ENCODE results near the gene GLB1L3. TPM values are rescaled to one million over a fixed set of nuclear protein-coding genes. Genes with fewer than 3 reads are reported as not detected.
"Not testable (repeated sequence)": the region's sequence is repeated elsewhere in the genome, so short reads cannot be mapped to it uniquely, and the experiment has no call there.

Gene GLB1L3
- total RNA-seq, 1 experiment from 2014 or later, result not detected

- Histone ChIP-seq H3K4me3 (replicated peaks in 1 of 2; ENCODE audit: low read depth in 1 of 2, low read length in 2 of 2) (no peak overlapping the region), H3K9me2 (ENCODE audit: insufficient read depth) (no peaks in the 10 kb centered on the region), H3K79me2 (ENCODE audit: insufficient read depth, low read length) (no peaks in the 10 kb centered on the region), H3K4me2 (ENCODE audit: low read length) (no peak overlapping the region), H2AFZ (ENCODE audit: low read depth, low read length, poor library complexity, severe bottlenecking) (no peak overlapping the region), H4K20me1 (ENCODE audit: insufficient read depth) (no peaks in the 10 kb centered on the region), H3K4me1 (ENCODE audit: control insufficient read depth in 1 of 2, insufficient read depth in 2 of 2, low read length in 2 of 2) (no peaks in the 10 kb centered on the region), H3K27ac (ENCODE audit: low read depth, low read length) (no peak overlapping the region), H3K27me3 (ENCODE audit: insufficient read depth, low read length) (no peaks in the 10 kb centered on the region), H3K36me3 (ENCODE audit: control insufficient read depth in 1 of 2, insufficient read depth in 2 of 2, low read length in 2 of 2) (no peaks in the 10 kb centered on the region), H3K9ac (ENCODE audit: low read length) (no peak overlapping the region), H3K9me3 (ENCODE audit: control insufficient read depth in 1 of 2, insufficient read depth in 1 of 2, low read depth in 1 of 2, low read length in 2 of 2) (no peaks in the 10 kb centered on the region)
- DNase-seq (ENCODE audit: low read depth, low spot score) (no peak), ATAC-seq (no peak)
- RAD21 ChIA-PET (ENCODE audit: low non-redundant PET in 1 of 2, low total read pairs in 2 of 2, uncharacterized antibody in 2 of 2, unreplicated experiment in 2 of 2), result no interaction called here
- intact Hi-C loops (cut with micrococcal nuclease), result no loop called here
- CTCF ChIA-PET, result no interaction called here
- POLR2A ChIA-PET, result no interaction called here
- TF ChIP-seq TCF7L2 (IDR thresholded peaks at IDR 0.05; ENCODE audit: borderline replicate concordance, extremely low read depth, insufficient read depth, insufficient read length), result no peak
- TF ChIP-seq MAX (IDR thresholded peaks at IDR 0.05), result no peak
- TF ChIP-seq, protein P1, sequence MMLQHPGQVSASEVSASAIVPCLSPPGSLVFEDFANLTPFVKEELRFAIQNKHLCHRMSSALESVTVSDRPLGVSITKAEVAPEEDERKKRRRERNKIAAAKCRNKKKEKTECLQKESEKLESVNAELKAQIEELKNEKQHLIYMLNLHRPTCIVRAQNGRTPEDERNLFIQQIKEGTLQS (IDR thresholded peaks at IDR 0.05), result no peak
- TF ChIP-seq EGR1 (IDR thresholded peaks at IDR 0.05; ENCODE audit: low read depth), result no peak
- TF ChIP-seq SIN3A (IDR thresholded peaks at IDR 0.05; ENCODE audit: low read depth), result no peak
- TF ChIP-seq FOSL1 (IDR thresholded peaks at IDR 0.05; ENCODE audit: low read depth), result no peak
- TF ChIP-seq SP1 (IDR thresholded peaks at IDR 0.05; ENCODE audit: low read depth), result no peak
- no peak for TF ChIP-seq RAD21 (IDR thresholded peaks at IDR 0.05; ENCODE audit: low read depth)
- no peak for TF ChIP-seq EZH2phosphoT487 (IDR thresholded peaks at IDR 0.05; ENCODE audit: borderline replicate concordance)
- TF ChIP-seq JUND (IDR thresholded peaks at IDR 0.05), result no peak
- no peak for TF ChIP-seq ZNF274 (IDR thresholded peaks at IDR 0.05; ENCODE audit: low read depth, low read length)
- TF ChIP-seq CEBPB (IDR thresholded peaks at IDR 0.05; ENCODE audit: low read depth), result no peak
- TF ChIP-seq CBX3 (IDR thresholded peaks at IDR 0.05; ENCODE audit: low read depth), result no peak
- no peak for TF ChIP-seq ELF1 (IDR thresholded peaks at IDR 0.05; ENCODE audit: borderline replicate concordance, low read depth)
- TF ChIP-seq POLR2A (IDR thresholded peaks at IDR 0.05; ENCODE audit: borderline replicate concordance, extremely low read depth, insufficient read depth, insufficient read length), result no peak
- TF ChIP-seq YY1 (IDR thresholded peaks at IDR 0.05; ENCODE audit: extremely low read depth, insufficient replicate concordance, low read depth, low read length), result no peak
- BruUV-seq (replicated peaks), result no TSS peak
Measured at GRCh38 chr11:134278356-134278755, 2.2 kb downstream of the GLB1L3 start.

DNA sequence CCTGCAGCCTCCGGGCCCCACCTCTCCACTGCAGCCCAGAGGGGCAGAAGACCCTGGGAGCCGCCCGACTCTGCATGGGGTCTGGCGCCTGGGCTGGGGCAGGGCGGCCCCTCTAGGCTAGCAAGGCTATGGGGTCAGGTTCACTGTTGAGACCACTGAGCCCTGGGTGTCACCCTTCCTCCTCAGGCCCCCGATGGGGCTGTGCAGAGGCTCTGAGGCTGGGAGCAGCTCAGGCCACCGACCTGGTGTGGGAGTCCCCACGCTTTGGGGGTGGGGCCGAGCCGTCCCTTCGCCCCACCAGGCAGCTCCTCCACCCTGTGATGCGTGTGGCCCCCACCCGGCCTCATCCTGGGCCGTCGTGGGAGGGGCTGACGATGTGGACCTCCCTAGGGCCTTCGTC lies 5.5 kb downstream of the GLB1L3 start:
- H3K79me2 ChIP-seq (ENCODE audit: insufficient read depth, low read length); H2AFZ ChIP-seq (ENCODE audit: low read depth, low read length, poor library complexity, severe bottlenecking); H3K4me2 ChIP-seq (ENCODE audit: low read length); H3K9ac ChIP-seq (ENCODE audit: low read length); H3K9me3 ChIP-seq (ENCODE audit: control insufficient read depth in 1 of 2, insufficient read depth in 1 of 2, low read depth in 1 of 2, low read length in 2 of 2); H4K20me1 ChIP-seq (ENCODE audit: insufficient read depth); DNase-seq (ENCODE audit: low read depth, low spot score); H3K27me3 ChIP-seq (ENCODE audit: insufficient read depth, low read length); ATAC-seq; H3K4me1 ChIP-seq (ENCODE audit: control insufficient read depth in 1 of 2, insufficient read depth in 2 of 2, low read length in 2 of 2); H3K4me3 ChIP-seq (replicated peaks in 1 of 2; ENCODE audit: low read depth in 1 of 2, low read length in 2 of 2); intact Hi-C loops (cut with micrococcal nuclease); H3K36me3 ChIP-seq (ENCODE audit: control insufficient read depth in 1 of 2, insufficient read depth in 2 of 2, low read length in 2 of 2); POLR2A ChIA-PET; BruUV-seq (replicated peaks); CTCF ChIA-PET; RAD21 ChIA-PET (ENCODE audit: low non-redundant PET in 1 of 2, low total read pairs in 2 of 2, uncharacterized antibody in 2 of 2, unreplicated experiment in 2 of 2); H3K9me2 ChIP-seq (ENCODE audit: insufficient read depth); H3K27ac ChIP-seq (ENCODE audit: low read depth, low read length): not testable (repeated sequence)
